ENCODE data around the gene CTCFL. TPM values are rescaled to one million over a fixed set of nuclear protein-coding genes. Genes with fewer than 3 reads are reported as not detected.

The CTCFL gene
- total and polyA plus RNA-seq, 4 donors: not detected

DNA sequence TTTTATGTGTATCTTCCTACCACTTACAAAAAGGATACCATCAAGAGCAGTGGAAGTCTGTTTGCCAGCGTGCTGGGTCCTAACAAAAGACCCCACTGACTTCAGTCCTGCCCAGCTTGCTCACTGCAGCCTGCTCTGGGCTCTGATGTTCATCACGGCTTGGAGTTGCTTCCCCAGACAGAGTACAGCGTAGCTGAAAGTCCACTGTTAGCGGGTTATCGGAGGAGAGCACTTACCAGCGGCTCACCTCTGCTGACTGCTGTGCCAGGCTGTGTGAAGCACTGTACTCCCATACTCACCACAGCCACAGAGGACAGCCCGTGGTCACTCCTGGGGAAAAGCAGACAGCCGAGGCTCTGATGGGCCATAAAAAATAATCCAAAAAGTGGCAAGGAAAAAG is 40.2 kb downstream of the CTCFL start:
- WGBS, 2 donors: 89 to 98% methylated on average over 8 of the region's 8 CpGs
- no peaks in the 10 kb centered on the region for H3K27me3 ChIP-seq (ENCODE audit: control insufficient read depth in 1 of 2, insufficient read depth in 2 of 2, low read length in 1 of 2)
- DNase-seq: no peak
- H3K36me3 ChIP-seq (ENCODE audit: control insufficient read depth in 1 of 2, insufficient read depth in 2 of 2, low read length in 1 of 2): no peaks in the 10 kb centered on the region
- intact Hi-C loops (cut with DNase I): no loop called here
- H3K4me3 ChIP-seq (ENCODE audit: low read length in 2 of 2): no peak overlapping the region
- no peak for ATAC-seq (ENCODE audit: low FRiP score)
- H3K9me3 ChIP-seq (ENCODE audit: control insufficient read depth, low read length): no peaks in the 10 kb centered on the region
- no peaks in the 10 kb centered on the region for H3K4me1 ChIP-seq (ENCODE audit: control insufficient read depth in 1 of 2, insufficient read depth in 2 of 2, low read length in 2 of 2)
- no peak overlapping the region for H3K27ac ChIP-seq (ENCODE audit: low read depth in 1 of 2, low read length in 2 of 2)

DNA sequence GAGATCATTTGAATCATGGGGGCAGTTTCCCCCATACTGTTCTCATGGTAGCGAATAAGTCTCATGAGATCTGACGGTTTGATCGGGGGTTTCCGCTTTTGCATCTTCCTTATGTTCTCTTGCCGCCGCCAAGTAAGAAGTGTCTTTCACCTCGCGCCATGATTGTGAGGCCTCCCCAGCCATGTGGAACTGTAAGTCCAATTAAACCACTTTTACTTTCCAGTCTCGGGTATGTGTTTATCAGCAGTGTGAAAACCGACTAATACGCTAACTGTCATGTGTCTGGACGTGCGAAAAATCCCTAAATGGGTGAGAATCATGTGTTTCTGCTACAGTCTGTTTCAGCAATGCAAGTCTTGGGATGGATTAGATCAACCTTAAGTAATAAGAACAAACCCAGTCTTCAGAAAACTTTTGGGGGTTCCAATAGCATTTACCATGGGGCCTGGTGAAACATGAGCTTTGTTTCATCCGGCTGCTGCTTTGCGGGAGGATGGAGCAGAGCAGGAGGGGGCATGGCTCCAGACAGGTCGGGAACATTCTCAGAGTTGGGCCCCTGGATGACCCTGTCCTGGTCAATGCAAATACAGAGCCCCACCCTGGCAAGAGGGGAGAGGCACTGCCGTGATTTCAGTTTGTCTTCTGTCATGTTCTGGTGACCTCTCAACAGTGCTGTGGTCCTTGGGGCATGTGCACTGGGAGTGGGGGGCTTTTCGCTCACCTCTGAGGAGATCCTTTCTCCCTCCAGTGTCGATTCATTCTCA is 41.5 kb downstream of the CTCFL start:
- WGBS, 2 donors: 95 to 96% methylated on average over 19 of the region's 19 CpGs
- H3K4me3 ChIP-seq (ENCODE audit: low read length in 2 of 2): no peak overlapping the region
- intact Hi-C loops (cut with DNase I): no loop called here
- DNase-seq (no peak), ATAC-seq (ENCODE audit: low FRiP score) (no peak)
- no peaks in the 10 kb centered on the region for H3K4me1 ChIP-seq (ENCODE audit: control insufficient read depth in 1 of 2, insufficient read depth in 2 of 2, low read length in 2 of 2)
- no peaks in the 10 kb centered on the region for H3K27me3 ChIP-seq (ENCODE audit: control insufficient read depth in 1 of 2, insufficient read depth in 2 of 2, low read length in 1 of 2)
- no peaks in the 10 kb centered on the region for H3K36me3 ChIP-seq (ENCODE audit: control insufficient read depth in 1 of 2, insufficient read depth in 2 of 2, low read length in 1 of 2)
- H3K9me3 ChIP-seq (ENCODE audit: control insufficient read depth, low read length): no peaks in the 10 kb centered on the region
- H3K27ac ChIP-seq (ENCODE audit: low read depth in 1 of 2, low read length in 2 of 2): no peak overlapping the region

- 96 to 99% methylated on average over 6 of the region's 6 CpGs for WGBS, 2 donors
- no peak overlapping the region for H3K27ac ChIP-seq (ENCODE audit: low read depth in 1 of 2, low read length in 2 of 2)
- intact Hi-C loops (cut with DNase I): no loop called here
- H3K9me3 ChIP-seq (ENCODE audit: control insufficient read depth, low read length): no peaks in the 10 kb centered on the region
- H3K27me3 ChIP-seq (ENCODE audit: control insufficient read depth in 1 of 2, insufficient read depth in 2 of 2, low read length in 1 of 2): no peaks in the 10 kb centered on the region
- no peaks in the 10 kb centered on the region for H3K36me3 ChIP-seq (ENCODE audit: control insufficient read depth in 1 of 2, insufficient read depth in 2 of 2, low read length in 1 of 2)
- ATAC-seq (ENCODE audit: low FRiP score) (no peak), DNase-seq (no peak)
- H3K4me3 ChIP-seq (ENCODE audit: low read length in 2 of 2): no peak overlapping the region
- H3K4me1 ChIP-seq (ENCODE audit: control insufficient read depth in 1 of 2, insufficient read depth in 2 of 2, low read length in 2 of 2): no peaks in the 10 kb centered on the region
These were observed 42.1 kb downstream of the CTCFL start for GRCh38 chr20:57482796-57483195.

GRCh38 chr20:57482148-57482547 is 42.8 kb downstream of the CTCFL start:
- WGBS, 2 donors: 92 to 94% methylated on average over 11 of the region's 11 CpGs
- Histone ChIP-seq H3K9me3 (ENCODE audit: control insufficient read depth, low read length) (no peaks in the 10 kb centered on the region), H3K27me3 (ENCODE audit: control insufficient read depth in 1 of 2, insufficient read depth in 2 of 2, low read length in 1 of 2) (no peaks in the 10 kb centered on the region), H3K36me3 (ENCODE audit: control insufficient read depth in 1 of 2, insufficient read depth in 2 of 2, low read length in 1 of 2) (no peaks in the 10 kb centered on the region), H3K4me3 (ENCODE audit: low read length in 2 of 2) (no peak overlapping the region), H3K27ac (ENCODE audit: low read depth in 1 of 2, low read length in 2 of 2) (no peak overlapping the region), H3K4me1 (ENCODE audit: control insufficient read depth in 1 of 2, insufficient read depth in 2 of 2, low read length in 2 of 2) (no peaks in the 10 kb centered on the region)
- ATAC-seq (ENCODE audit: low FRiP score) (no peak), DNase-seq (no peak)
- intact Hi-C loops (cut with DNase I): no loop called here

DNA sequence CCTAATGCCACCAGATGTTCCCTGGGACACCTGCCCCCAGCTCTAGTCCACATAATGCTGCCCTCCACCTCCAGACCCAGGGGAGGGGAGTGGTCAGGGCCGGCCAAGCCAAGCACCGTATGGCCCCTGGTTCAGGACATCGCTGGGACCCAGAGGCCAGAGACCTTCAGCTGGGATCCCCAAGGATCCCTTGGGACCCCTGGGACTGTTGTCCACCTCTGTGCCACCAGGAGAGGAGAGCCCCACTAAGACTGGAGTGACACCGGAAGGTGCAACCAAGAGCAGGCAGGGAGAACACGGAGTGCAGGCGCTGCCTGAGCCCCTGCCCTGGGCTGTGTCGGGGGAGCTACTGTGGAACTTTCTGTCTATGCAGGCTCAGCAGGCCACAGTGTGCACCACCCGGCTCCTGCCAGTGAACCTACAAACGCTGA is 43.6 kb downstream of the CTCFL start:
- WGBS, 2 donors: 71 to 77% methylated on average over 8 to 9 of the region's 9 CpGs
- intact Hi-C loops (cut with DNase I): no loop called here
- no peak overlapping the region for H3K27ac ChIP-seq (ENCODE audit: low read depth in 1 of 2, low read length in 2 of 2)
- no peaks in the 10 kb centered on the region for H3K9me3 ChIP-seq (ENCODE audit: control insufficient read depth, low read length)
- H3K36me3 ChIP-seq (ENCODE audit: control insufficient read depth in 1 of 2, insufficient read depth in 2 of 2, low read length in 1 of 2): no peaks in the 10 kb centered on the region
- no peak for ATAC-seq (ENCODE audit: low FRiP score)
- H3K27me3 ChIP-seq (ENCODE audit: control insufficient read depth in 1 of 2, insufficient read depth in 2 of 2, low read length in 1 of 2): no peaks in the 10 kb centered on the region
- no peak for DNase-seq
- no peak overlapping the region for H3K4me3 ChIP-seq (ENCODE audit: low read length in 2 of 2)
- H3K4me1 ChIP-seq (ENCODE audit: control insufficient read depth in 1 of 2, insufficient read depth in 2 of 2, low read length in 2 of 2): no peaks in the 10 kb centered on the region

DNA sequence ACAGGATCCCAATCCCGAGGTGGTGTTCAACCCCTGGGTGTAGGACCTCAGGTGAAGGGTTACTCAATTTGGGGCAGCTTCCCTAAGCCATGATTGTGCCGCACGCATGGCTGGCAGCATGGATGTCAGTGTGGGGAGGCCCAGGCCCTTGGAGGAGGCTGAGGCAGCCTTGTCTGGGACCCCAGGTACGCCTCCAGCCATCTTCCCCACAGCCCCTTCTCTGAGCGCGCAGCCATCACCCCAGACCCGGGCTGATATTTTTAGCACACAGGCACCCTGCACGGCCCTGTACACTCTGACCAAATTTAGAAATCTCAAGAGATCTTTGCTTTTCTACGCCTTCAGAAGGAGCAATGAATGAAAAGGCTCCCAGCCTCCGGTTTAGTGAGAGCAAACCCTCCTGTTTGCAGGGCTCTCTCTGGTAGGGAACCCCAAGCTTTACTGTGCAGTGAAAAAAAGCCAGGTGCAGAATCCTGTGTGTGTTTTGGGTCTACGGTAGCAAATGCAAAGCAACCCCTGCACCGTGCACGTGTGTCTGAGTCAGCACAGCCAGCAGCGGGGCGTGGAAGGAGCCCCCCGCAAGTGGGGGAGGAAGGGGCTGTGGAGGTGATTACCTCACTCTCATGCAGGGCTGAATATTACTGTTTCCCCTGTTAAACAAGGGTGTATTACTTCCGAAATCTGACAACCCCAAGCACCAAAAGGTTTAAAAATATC is 44.3 kb downstream of the CTCFL start:
- no peaks in the 10 kb centered on the region for H3K36me3 ChIP-seq (ENCODE audit: control insufficient read depth in 1 of 2, insufficient read depth in 2 of 2, low read length in 1 of 2)
- H3K9me3 ChIP-seq (ENCODE audit: control insufficient read depth, low read length): no peaks in the 10 kb centered on the region
- ATAC-seq (ENCODE audit: low FRiP score) (no peak), DNase-seq (no peak)
- no peaks in the 10 kb centered on the region for H3K4me1 ChIP-seq (ENCODE audit: control insufficient read depth in 1 of 2, insufficient read depth in 2 of 2, low read length in 2 of 2)
- H3K27me3 ChIP-seq (ENCODE audit: control insufficient read depth in 1 of 2, insufficient read depth in 2 of 2, low read length in 1 of 2): no peaks in the 10 kb centered on the region
- no peak overlapping the region for H3K4me3 ChIP-seq (ENCODE audit: low read length in 2 of 2)
- 17 to 22% methylated on average over 17 of the region's 17 CpGs for WGBS, 2 donors
- H3K27ac ChIP-seq (ENCODE audit: low read depth in 1 of 2, low read length in 2 of 2): no peak overlapping the region
- intact Hi-C loops (cut with DNase I): no loop called here

DNA sequence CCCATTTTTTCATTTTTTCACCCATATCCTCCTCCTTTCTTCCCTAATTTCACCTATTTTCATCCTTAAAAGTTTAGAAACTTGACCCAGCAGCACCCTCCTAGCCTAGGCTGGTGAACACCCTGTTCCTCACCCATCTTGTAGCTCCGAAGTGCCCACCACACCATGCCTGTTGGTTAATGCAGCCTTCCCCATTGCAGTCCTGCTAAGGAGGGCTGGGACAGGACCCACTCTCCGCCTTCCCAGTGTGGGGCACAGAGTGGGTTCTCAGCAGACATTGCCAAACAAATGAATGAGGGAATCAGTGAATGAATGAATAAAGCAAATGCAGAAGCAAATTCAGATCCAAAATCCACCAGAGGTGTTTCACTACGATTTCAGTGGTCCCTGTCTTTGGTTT is 45.7 kb downstream of the CTCFL start:
- no peak for DNase-seq
- no peak for ATAC-seq (ENCODE audit: low FRiP score)
- Histone ChIP-seq H3K27me3 (ENCODE audit: control insufficient read depth in 1 of 2, insufficient read depth in 2 of 2, low read length in 1 of 2) (no peaks in the 10 kb centered on the region), H3K4me1 (ENCODE audit: control insufficient read depth in 1 of 2, insufficient read depth in 2 of 2, low read length in 2 of 2) (no peaks in the 10 kb centered on the region), H3K4me3 (ENCODE audit: low read length in 2 of 2) (no peak overlapping the region), H3K36me3 (ENCODE audit: control insufficient read depth in 1 of 2, insufficient read depth in 2 of 2, low read length in 1 of 2) (no peaks in the 10 kb centered on the region), H3K9me3 (ENCODE audit: control insufficient read depth, low read length) (no peaks in the 10 kb centered on the region), H3K27ac (ENCODE audit: low read depth in 1 of 2, low read length in 2 of 2) (no peak overlapping the region)
- 95 to 97% methylated on average over 3 of the region's 3 CpGs for WGBS, 2 donors
- intact Hi-C loops (cut with DNase I): no loop called here

DNA sequence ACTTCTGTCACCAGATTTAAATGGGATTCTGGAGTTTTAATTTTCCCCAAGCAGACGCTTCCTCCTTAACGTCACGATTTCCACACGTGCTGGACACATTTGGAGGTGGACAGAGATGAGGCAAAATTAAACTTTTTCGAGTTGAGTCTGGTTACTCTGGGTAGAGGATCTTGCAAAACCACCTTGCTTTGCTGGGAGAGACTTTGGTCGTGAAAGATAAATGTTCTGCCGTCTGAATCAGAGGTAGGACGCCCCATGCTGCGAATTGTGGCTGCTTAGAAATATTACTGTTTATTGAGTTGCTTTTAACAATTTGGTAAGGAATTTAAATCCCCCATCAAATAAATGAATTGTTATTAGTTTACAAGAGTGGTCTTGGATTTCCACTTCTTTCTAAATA is 46.8 kb downstream of the CTCFL start:
- intact Hi-C loops (cut with DNase I): no loop called here
- H3K27me3 ChIP-seq (ENCODE audit: control insufficient read depth in 1 of 2, insufficient read depth in 2 of 2, low read length in 1 of 2): no peaks in the 10 kb centered on the region
- no peaks in the 10 kb centered on the region for H3K9me3 ChIP-seq (ENCODE audit: control insufficient read depth, low read length)
- H3K27ac ChIP-seq (ENCODE audit: low read depth in 1 of 2, low read length in 2 of 2): no peak overlapping the region
- no peak overlapping the region for H3K4me3 ChIP-seq (ENCODE audit: low read length in 2 of 2)
- 92 to 96% methylated on average over 9 of the region's 9 CpGs for WGBS, 2 donors
- no peaks in the 10 kb centered on the region for H3K4me1 ChIP-seq (ENCODE audit: control insufficient read depth in 1 of 2, insufficient read depth in 2 of 2, low read length in 2 of 2)
- DNase-seq (no peak), ATAC-seq (ENCODE audit: low FRiP score) (no peak)
- H3K36me3 ChIP-seq (ENCODE audit: control insufficient read depth in 1 of 2, insufficient read depth in 2 of 2, low read length in 1 of 2): no peaks in the 10 kb centered on the region
